PC-3 (cell line): Measurements from ENCODE around the gene PTPN5. TPM values are rescaled to one million over a fixed set of nuclear protein-coding genes. Genes with fewer than 3 reads are reported as not detected.

Source experiments
- ATAC-seq: fragments of 200-7000 bp; cut with Tn5 transposase; 2 replicates; pipeline ENCODE4 v1.9.1; 2020; ENCODE audit warnings: mild to moderate bottlenecking, moderate library complexity
- BruUV-seq: library from RNA; stranded (reverse); fragments of 400-500 nt; replicated peaks from 2 replicates; lab custom pipeline; 2021; lab: Mats Ljungman, UMichigan
- CTCF ChIA-PET: fragments of 300-600 bp; sonication (Branson Sonifier 250); formaldehyde crosslinking; loops from one replicate; lab custom pipeline; 2022; ENCODE audit warnings: antibody characterized with exemption; lab: Charles Lee
- POLR2A ChIA-PET: fragments of 300-600 bp; sonication (Branson Sonifier 250); formaldehyde crosslinking; loops from one replicate; lab custom pipeline; 2022; ENCODE audit warnings: antibody characterized with exemption; ENCODE audit not compliant: unreplicated experiment; lab: Charles Lee
- DNase-seq: peaks from one replicate; pipeline ENCODE4 v3.0.0-alpha.2; 2015
- H2AFZ ChIP-seq: fragments of 300-600 bp; sonication (generic); 2 replicates; pipeline ENCODE4 v1.6.0; 2016; ENCODE audit warnings: antibody characterized with exemption, low read length
- H3F3A ChIP-seq: fragments of 300-600 bp; sonication (generic); one replicate; pipeline ENCODE4 v1.6.0; 2017; ENCODE audit warnings: antibody characterized with exemption, low read length, control low read depth, mild to moderate bottlenecking; ENCODE audit not compliant: unreplicated experiment
- H3K27ac ChIP-seq: fragments of 300-600 bp; sonication (generic); 2 replicates; pipeline ENCODE4 v1.5.1; 2016; ENCODE audit warnings: mild to moderate bottlenecking, low read length
- H3K27me3 ChIP-seq: fragments of 300-600 bp; sonication (generic); 2 replicates; pipeline ENCODE4 v1.6.1; 2016; ENCODE audit warnings: low read length, mixed read lengths
- H3K36me3 ChIP-seq: fragments of 300-600 bp; sonication (generic); 2 replicates; pipeline ENCODE4 v1.6.1; 2016; ENCODE audit warnings: low read depth, mixed run types, low read length, mixed read lengths
- H3K4me1 ChIP-seq: fragments of 300-600 bp; sonication (generic); 2 replicates; pipeline ENCODE4 v1.5.1; 2016; ENCODE audit warnings: low read length; ENCODE audit not compliant: insufficient read depth
- H3K4me2 ChIP-seq: fragments of 300-600 bp; sonication (generic); 2 replicates; pipeline ENCODE4 v1.6.0; 2016; ENCODE audit warnings: low read length
- H3K4me3 ChIP-seq: fragments of 300-600 bp; sonication (generic); 2 replicates; pipeline ENCODE4 v1.5.1; 2016; ENCODE audit warnings: mild to moderate bottlenecking, low read length, mixed read lengths
- H3K79me2 ChIP-seq: fragments of 300-600 bp; sonication (generic); 2 replicates; pipeline ENCODE4 v1.6.1; 2017; ENCODE audit warnings: low read length, mixed read lengths
- H3K9ac ChIP-seq: fragments of 300-600 bp; sonication (generic); 2 replicates; pipeline ENCODE4 v1.6.0; 2016; ENCODE audit warnings: mild to moderate bottlenecking, low read length
- H3K9me2 ChIP-seq: fragments of 300-600 bp; sonication (generic); replicated peaks from 2 replicates; pipeline ENCODE4 v1.6.1; 2016; ENCODE audit warnings: mixed run types, low read length, mixed read lengths
- H3K9me3 ChIP-seq: fragments of 300-600 bp; sonication (generic); 2 replicates; pipeline ENCODE4 v1.6.1; 2016; ENCODE audit warnings: low read length, mixed read lengths
- H4K20me1 ChIP-seq: fragments of 300-600 bp; sonication (generic); 2 replicates; pipeline ENCODE4 v1.6.1; 2016; ENCODE audit warnings: low read length, mixed read lengths
- CTCF ChIP-seq: fragments of 300-600 bp; sonication (generic); conservative IDR thresholded peaks from 2 replicates; pipeline ENCODE4 v1.5.1; 2017; ENCODE audit warnings: antibody characterized with exemption, low read depth, mild to moderate bottlenecking, low read length
- EZH2 ChIP-seq: fragments of 300-600 bp; sonication (generic); IDR thresholded peaks from one replicate; pipeline ENCODE4 v1.6.1; 2017; ENCODE audit warnings: antibody characterized with exemption, mild to moderate bottlenecking, low read length; ENCODE audit not compliant: unreplicated experiment
- EZH2phosphoT487 ChIP-seq: fragments of 300-600 bp; sonication (generic); IDR thresholded peaks from 2 replicates; pipeline ENCODE4 v1.6.1; 2018; ENCODE audit warnings: mild to moderate bottlenecking, antibody characterized with exemption, low read length, borderline replicate concordance
- intact Hi-C: fragments of 100-400 bp; cut with micrococcal nuclease; formaldehyde crosslinking; loops from 2 replicates; pipeline ENCODE4 v1.9.0; 2023
- total RNA-seq: library from RNA; depleted of rRNA; stranded (reverse); fragments of >200 nt; gene quantifications from 2 replicates; pipeline ENCODE4 v1.2.3, GENCODE V29; 2014

Gene PTPN5
- total RNA-seq, 1 experiment from 2014 or later, result 0.95 TPM

- Histone ChIP-seq H3K36me3 (no peaks in the 10 kb centered on the region), H3K9ac (no peak overlapping the region), H3K4me3 (no peak overlapping the region), H3K9me3 (no peaks in the 10 kb centered on the region), H3F3A (no peaks in the 10 kb centered on the region), H3K27me3 (no peaks in the 10 kb centered on the region), H3K79me2 (no peaks in the 10 kb centered on the region), H3K9me2 (no peaks in the 10 kb centered on the region), H3K4me1 (no peaks in the 10 kb centered on the region), H3K4me2 (no peak overlapping the region), H4K20me1 (no peaks in the 10 kb centered on the region), H2AFZ (no peak overlapping the region), H3K27ac (no peak overlapping the region)
- ATAC-seq (no peak), DNase-seq (no peak)
- intact Hi-C loops, result no loop called here
- no peak for TF ChIP-seq EZH2phosphoT487
- no peak for TF ChIP-seq EZH2
- TF ChIP-seq CTCF, result 0 out of 2 replicates have a peak, but pooled peaks have one; percentile 14
- POLR2A ChIA-PET, result no interaction called here
- no TSS peak for BruUV-seq
- CTCF ChIA-PET, result no interaction called here
Measured at GRCh38 chr11:18741783-18742182, 49.8 kb downstream of the PTPN5 start.

DNA sequence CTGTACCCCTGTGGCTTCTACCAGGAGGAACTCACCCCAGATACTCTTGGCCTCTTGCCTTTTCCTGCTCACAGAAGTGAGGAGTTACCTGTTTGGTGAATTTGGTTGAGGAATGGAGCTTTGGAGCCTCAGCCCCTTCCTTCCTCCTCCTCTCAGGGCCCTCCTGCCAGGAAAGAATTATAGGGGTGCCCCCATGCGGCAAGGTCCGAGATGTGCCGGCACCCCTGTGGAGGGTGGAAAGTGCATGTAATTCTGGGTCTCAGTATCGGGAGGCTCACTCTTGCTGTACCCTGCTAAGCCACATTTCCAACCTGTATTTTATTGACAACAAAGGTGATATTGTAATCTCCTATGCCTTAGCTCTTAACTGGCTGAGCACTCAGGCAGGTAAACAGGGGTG, 51.9 kb downstream of the PTPN5 start:
- H3K27ac ChIP-seq, result no peak overlapping the region
- no peaks in the 10 kb centered on the region for H4K20me1 ChIP-seq
- H3K9me2 ChIP-seq, result no peaks in the 10 kb centered on the region
- H3K79me2 ChIP-seq, result no peaks in the 10 kb centered on the region
- no peak overlapping the region for H2AFZ ChIP-seq
- intact Hi-C loops, result no loop called here
- TF ChIP-seq EZH2, result no peak
- no peak for TF ChIP-seq CTCF
- no peak for TF ChIP-seq EZH2phosphoT487
- H3K9me3 ChIP-seq, result no peaks in the 10 kb centered on the region
- H3K4me2 ChIP-seq, result no peak overlapping the region
- no TSS peak for BruUV-seq
- no peaks in the 10 kb centered on the region for H3F3A ChIP-seq
- DNase-seq, result no peak
- no peak overlapping the region for H3K4me3 ChIP-seq
- ChIA-PET CTCF (no interaction called here), POLR2A (interaction anchor here (0.6 kb wide), 1 partner anchor 55 kb away, joined by 4 read pairs; no protein-coding TSS in a partner anchor)
- H3K9ac ChIP-seq, result no peak overlapping the region
- H3K4me1 ChIP-seq, result no peaks in the 10 kb centered on the region
- no peaks in the 10 kb centered on the region for H3K27me3 ChIP-seq
- ATAC-seq, result no peak
- H3K36me3 ChIP-seq, result no peaks in the 10 kb centered on the region

GRCh38 chr11:18737642-18738041, 54.0 kb downstream of the PTPN5 start:
- Histone ChIP-seq H3K9me3 (no peaks in the 10 kb centered on the region), H3K4me3 (no peak overlapping the region), H3K36me3 (no peaks in the 10 kb centered on the region), H3K9me2 (no peaks in the 10 kb centered on the region), H3K9ac (no peak overlapping the region), H2AFZ (no peak overlapping the region), H3K27ac (no peak overlapping the region), H4K20me1 (no peaks in the 10 kb centered on the region), H3K4me1 (no peaks in the 10 kb centered on the region), H3K79me2 (no peaks in the 10 kb centered on the region), H3K4me2 (no peak overlapping the region), H3K27me3 (no peaks in the 10 kb centered on the region), H3F3A (no peaks in the 10 kb centered on the region)
- DNase-seq, result no peak
- ChIA-PET CTCF (no interaction called here), POLR2A (no interaction called here)
- ATAC-seq, result no peak
- intact Hi-C loops, result no loop called here
- no peak for TF ChIP-seq CTCF
- TF ChIP-seq EZH2phosphoT487, result no peak
- no peak for TF ChIP-seq EZH2
- BruUV-seq, result no TSS peak
